Embryonic facial prominence (tissue), 1 donor: ENCODE data around the gene TAF15.

Source experiments
- DNase-seq: peaks from one replicate; pipeline ENCODE4 v3.0.0-alpha.2; 2016; ENCODE audit errors: extremely low spot score

The TAF15 gene

GRCh38 chr17:35808962-35809854 is at the start of gene TAF15:
TSS of gene TAF15 (plus strand) at chr17:35809484. CDS start at chr17:35809570, 86 bp downstream.
- peak; percentile 96 for DNase-seq

- no peak for DNase-seq
Measured at GRCh38 chr17:35760587-35760986, 48.7 kb upstream of the TAF15 start, which contains the start of gene C17orf50. TSS of gene C17orf50 (plus strand) at chr17:35760887. CDS start at chr17:35760942, 55 bp downstream.

GRCh38 chr17:35761601-35762000 is 47.7 kb upstream of the TAF15 start:
- DNase-seq: no peak

GRCh38 chr17:35763767-35764122 is 45.5 kb upstream of the TAF15 start:
- DNase-seq: no peak

GRCh38 chr17:35764123-35764991 is 44.9 kb upstream of the TAF15 start:
- DNase-seq: peak; percentile 37

- DNase-seq: no peak
Measured at GRCh38 chr17:35765086-35765710, 44.1 kb upstream of the TAF15 start.

- no peak for DNase-seq
Measured at GRCh38 chr17:35765756-35766488, 43.4 kb upstream of the TAF15 start.

GRCh38 chr17:35766489-35766877 is 42.8 kb upstream of the TAF15 start:
- DNase-seq: no peak

- no peak for DNase-seq
Measured at GRCh38 chr17:35766903-35767510, 42.3 kb upstream of the TAF15 start.

GRCh38 chr17:35768797-35769196 is 40.5 kb upstream of the TAF15 start:
- no peak for DNase-seq

GRCh38 chr17:35769895-35770486 is 39.3 kb upstream of the TAF15 start:
- no peak for DNase-seq

- DNase-seq: no peak
Measured at GRCh38 chr17:35773129-35773528, 36.2 kb upstream of the TAF15 start.

GRCh38 chr17:35773679-35774425 is 35.4 kb upstream of the TAF15 start:
- no peak for DNase-seq

GRCh38 chr17:35774499-35774898 is 34.8 kb upstream of the TAF15 start:
- no peak for DNase-seq

GRCh38 chr17:35775039-35775438 is 34.2 kb upstream of the TAF15 start:
- no peak for DNase-seq

- no peak for DNase-seq
Measured at GRCh38 chr17:35775583-35775982, 33.7 kb upstream of the TAF15 start.

GRCh38 chr17:35778641-35779196 is 30.6 kb upstream of the TAF15 start:
- DNase-seq: no peak

- DNase-seq: no peak
Measured at GRCh38 chr17:35780950-35781349, 28.3 kb upstream of the TAF15 start.

- DNase-seq: no peak
Measured at GRCh38 chr17:35784895-35785294, 24.4 kb upstream of the TAF15 start.
